PC-9 (cell line): ENCODE measurements around the gene SDF2L1.

Experiments
- EZH2 ChIP-seq: fragments of 200-600 bp; sonication (generic); IDR thresholded peaks from 2 replicates; pipeline ENCODE4 v1.8.0; 2017; ENCODE audit warnings: antibody characterized with exemption, low read depth
- TF ChIP-seq, protein P1 (sequence below): fragments of 200-600 bp; sonication (generic); conservative IDR thresholded peaks from 2 replicates; pipeline ENCODE4 v1.6.1; 2017; ENCODE audit warnings: mixed run types, antibody characterized with exemption, mild to moderate bottlenecking, moderate library complexity

DNA sequence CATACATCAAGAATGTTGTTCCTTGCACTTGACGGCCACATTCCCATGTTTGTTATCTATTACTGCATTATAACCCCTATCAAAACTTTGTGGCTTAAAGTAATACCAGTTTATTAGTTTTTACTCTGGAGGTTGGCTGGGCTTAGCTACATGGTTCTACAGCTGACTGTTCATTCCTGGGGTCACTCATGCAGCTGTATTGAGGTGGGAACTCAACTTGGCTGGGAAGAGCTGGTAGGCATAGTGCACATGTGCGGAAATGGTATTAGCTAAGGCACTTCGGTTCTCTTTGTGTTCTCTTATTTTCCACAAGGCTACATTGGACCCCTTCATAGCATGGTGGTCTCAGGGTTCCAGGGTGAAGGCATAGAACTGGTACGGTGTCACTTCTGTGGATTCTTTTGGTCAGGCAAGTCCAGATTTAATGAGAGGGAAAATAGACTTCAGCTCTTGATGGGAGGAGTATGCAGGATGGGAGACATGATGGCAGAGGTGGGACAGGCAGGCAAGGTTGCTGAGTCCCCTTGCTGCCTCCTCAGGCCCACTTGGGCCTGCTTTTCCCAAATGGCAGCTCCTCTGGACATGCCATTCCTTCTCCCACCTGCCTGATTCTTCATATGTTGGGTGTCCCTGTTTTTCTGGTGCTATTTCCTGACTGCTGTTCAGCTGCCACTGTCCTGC lies 28.4 kb upstream of the SDF2L1 start:
- TF ChIP-seq, protein P1, sequence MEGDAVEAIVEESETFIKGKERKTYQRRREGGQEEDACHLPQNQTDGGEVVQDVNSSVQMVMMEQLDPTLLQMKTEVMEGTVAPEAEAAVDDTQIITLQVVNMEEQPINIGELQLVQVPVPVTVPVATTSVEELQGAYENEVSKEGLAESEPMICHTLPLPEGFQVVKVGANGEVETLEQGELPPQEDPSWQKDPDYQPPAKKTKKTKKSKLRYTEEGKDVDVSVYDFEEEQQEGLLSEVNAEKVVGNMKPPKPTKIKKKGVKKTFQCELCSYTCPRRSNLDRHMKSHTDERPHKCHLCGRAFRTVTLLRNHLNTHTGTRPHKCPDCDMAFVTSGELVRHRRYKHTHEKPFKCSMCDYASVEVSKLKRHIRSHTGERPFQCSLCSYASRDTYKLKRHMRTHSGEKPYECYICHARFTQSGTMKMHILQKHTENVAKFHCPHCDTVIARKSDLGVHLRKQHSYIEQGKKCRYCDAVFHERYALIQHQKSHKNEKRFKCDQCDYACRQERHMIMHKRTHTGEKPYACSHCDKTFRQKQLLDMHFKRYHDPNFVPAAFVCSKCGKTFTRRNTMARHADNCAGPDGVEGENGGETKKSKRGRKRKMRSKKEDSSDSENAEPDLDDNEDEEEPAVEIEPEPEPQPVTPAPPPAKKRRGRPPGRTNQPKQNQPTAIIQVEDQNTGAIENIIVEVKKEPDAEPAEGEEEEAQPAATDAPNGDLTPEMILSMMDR: no peak
- no peak for TF ChIP-seq EZH2
